Right ventricle myocardium superior (tissue), 1 donor: ENCODE measurements around the gene FOXJ3. TPM values are rescaled to one million over a fixed set of nuclear protein-coding genes. Genes with fewer than 3 reads are reported as not detected.

Experiments
- ATAC-seq: fragments of 200-7000 bp; cut with Tn5 transposase; one replicate; pipeline ENCODE4 v1.9.1; 2020; ENCODE audit warnings: mild to moderate bottlenecking; ENCODE audit not compliant: poor library complexity
- DNase-seq: peaks from one replicate; pipeline ENCODE4 v3.0.0-alpha.2; 2020
- intact Hi-C: fragments of 100-400 bp; cut with DNase I; formaldehyde crosslinking; loops from one replicate; pipeline ENCODE4 v1.11.2; 2022
- long read RNA-seq: library from polyadenylated mRNA; unstranded; transcript quantifications from one replicate; pipeline ENCODE4 v2.0.0, GENCODE V29; 2021
- total RNA-seq: library from RNA; stranded (reverse); fragmentation: NEBNext Ultra II Directional; extraction: Animal tissue kit (Norgen Biotek cat#: 25700); gene quantifications from one replicate; pipeline ENCODE4 v1.2.1, GENCODE V29; 2021
- donor health status: DM: no; HTN: yes; CAD: no; lungs with severe emphysema.

FOXJ3 gene
- 33.1 TPM for total RNA-seq
- long read RNA-seq, full-length matches to known transcripts: 27 of 37 reads
- long read RNA-seq, partial matches to known transcripts: 0 of 37 reads
- long read RNA-seq, other reads (novel, unspliced or antisense): 10 of 37 reads

GRCh38 chr1:42335050-42335808 lies at the start of gene FOXJ3:
Gene FOXJ3, minus strand, starts transcription at chr1:42335235. Its CDS starts 24,142 bp downstream, at chr1:42311093.
- DNase-seq (peak; percentile 94), ATAC-seq (peak; percentile 97)
- intact Hi-C loops: loop anchor here (10.0 kb wide), 1 partner anchor 160 kb away; no protein-coding TSS in a partner anchor

- DNase-seq (no peak), ATAC-seq (no peak)
- intact Hi-C loops: no loop called here
Observed at GRCh38 chr1:42381280-42381673, 46.2 kb upstream of the FOXJ3 start.

- peak; percentile 68 for DNase-seq
- peak; percentile 99 for ATAC-seq
- intact Hi-C loops: no loop called here
Observed at GRCh38 chr1:42380586-42381279, 45.7 kb upstream of the FOXJ3 start, which contains the start of gene RIMKLA. Gene RIMKLA, plus strand, starts transcription at chr1:42380792. Its CDS starts 143 bp downstream, at chr1:42380935.

- DNase-seq: no peak
- ATAC-seq: peak; percentile 70
- intact Hi-C loops: no loop called here
Observed at GRCh38 chr1:42379794-42380585, 45.0 kb upstream of the FOXJ3 start.

- intact Hi-C loops: no loop called here
Observed at GRCh38 chr1:42372796-42373195, 37.8 kb upstream of the FOXJ3 start.

GRCh38 chr1:42370876-42371549 lies 36.0 kb upstream of the FOXJ3 start:
- ATAC-seq: no peak
- intact Hi-C loops: no loop called here
- no peak for DNase-seq

More at GRCh38 chr1:42372796-42373195, 37.8 kb upstream of the FOXJ3 start:
- no peak for ATAC-seq
- DNase-seq: no peak

GRCh38 chr1:42369471-42369870 lies 34.4 kb upstream of the FOXJ3 start:
- intact Hi-C loops: no loop called here
- ATAC-seq (no peak), DNase-seq (no peak)

- intact Hi-C loops: no loop called here
- no peak for ATAC-seq
Observed at GRCh38 chr1:42368096-42368795, 33.2 kb upstream of the FOXJ3 start.

GRCh38 chr1:42365118-42365517 lies 30.1 kb upstream of the FOXJ3 start:
- intact Hi-C loops: no loop called here
- DNase-seq (no peak), ATAC-seq (no peak)

More at GRCh38 chr1:42368096-42368795, 33.2 kb upstream of the FOXJ3 start:
- DNase-seq: no peak

- intact Hi-C loops: no loop called here
- DNase-seq (no peak), ATAC-seq (no peak)
Observed at GRCh38 chr1:42364542-42364941, 29.5 kb upstream of the FOXJ3 start.

GRCh38 chr1:42364089-42364488 lies 29.1 kb upstream of the FOXJ3 start:
- no peak for ATAC-seq
- DNase-seq: no peak
- intact Hi-C loops: no loop called here

- intact Hi-C loops: no loop called here
- ATAC-seq (no peak), DNase-seq (no peak)
Observed at GRCh38 chr1:42359466-42359865, 24.4 kb upstream of the FOXJ3 start.

- intact Hi-C loops: no loop called here
- ATAC-seq: no peak
Observed at GRCh38 chr1:42358791-42359190, 23.8 kb upstream of the FOXJ3 start.

GRCh38 chr1:42350086-42350485 lies 15.1 kb upstream of the FOXJ3 start:
- ATAC-seq (no peak), DNase-seq (no peak)
- intact Hi-C loops: no loop called here

More at GRCh38 chr1:42358791-42359190, 23.8 kb upstream of the FOXJ3 start:
- DNase-seq: no peak

GRCh38 chr1:42348498-42348897 lies 13.5 kb upstream of the FOXJ3 start:
- intact Hi-C loops: no loop called here
- ATAC-seq (no peak), DNase-seq (no peak)

- DNase-seq (no peak), ATAC-seq (no peak)
- intact Hi-C loops: no loop called here
Observed at GRCh38 chr1:42343049-42343448, 8.0 kb upstream of the FOXJ3 start.

GRCh38 chr1:42340901-42341300 lies 5.9 kb upstream of the FOXJ3 start:
- intact Hi-C loops: no loop called here
- no peak for DNase-seq
- no peak for ATAC-seq

- no peak for DNase-seq
- intact Hi-C loops: no loop called here
- ATAC-seq: no peak
Observed at GRCh38 chr1:42340093-42340492, 5.1 kb upstream of the FOXJ3 start.
